Esophagus (tissue), 2 donors: ENCODE measurements around the gene DONSON. TPM values are rescaled to one million over a fixed set of nuclear protein-coding genes. Genes with fewer than 3 reads are reported as not detected.

ENCODE experiments used
- H3K27ac ChIP-seq, 2 donors: one replicate each; pipeline ENCODE4 v1.5.1; 2013; ENCODE audit warnings: low read depth in 2 of 2, mild to moderate bottlenecking in 2 of 2, inconsistent platforms in 1 of 2, low read length in 1 of 2, moderate library complexity in 1 of 2
- H3K27me3 ChIP-seq, 2 donors: one replicate each; pipeline ENCODE4 v1.6.1; 2013; ENCODE audit warnings: low read length in 2 of 2, control low read depth in 1 of 2, mild to moderate bottlenecking in 1 of 2; ENCODE audit not compliant: insufficient read depth in 2 of 2, control insufficient read depth in 1 of 2
- H3K36me3 ChIP-seq, 2 donors: one replicate each; pipeline ENCODE4 v1.6.1; 2013; ENCODE audit warnings: low read length in 1 of 2; ENCODE audit not compliant: control insufficient read depth in 2 of 2, insufficient read depth in 2 of 2
- H3K4me1 ChIP-seq, 2 donors: one replicate each; pipeline ENCODE4 v1.6.1; 2013; ENCODE audit warnings: low read length in 1 of 2; ENCODE audit not compliant: control insufficient read depth in 2 of 2, insufficient read depth in 2 of 2
- H3K4me3 ChIP-seq, 2 donors: one replicate each; pipeline ENCODE4 v1.5.1; 2013; ENCODE audit warnings: low read length in 2 of 2, mild to moderate bottlenecking in 2 of 2, low read depth in 1 of 2, moderate library complexity in 1 of 2
- H3K9me3 ChIP-seq, 2 donors: one replicate each; pipeline ENCODE4 v1.6.1; 2013; ENCODE audit warnings: mild to moderate bottlenecking in 2 of 2, low read depth in 1 of 2, low read length in 1 of 2, moderate library complexity in 1 of 2; ENCODE audit not compliant: control insufficient read depth in 2 of 2, insufficient read depth in 1 of 2
- WGBS, 2 donors: extraction: QIAGEN DNeasy Blood & Tissue Kit; methylation state at CpG; one replicate each; pipeline ENCODE4 v1.1.7; 2013; 5-methylcytosine and 5-hydroxymethylcytosine counted together
- polyA plus RNA-seq, 2 donors: library from polyadenylated mRNA; stranded (reverse); fragments of 200-250 nt; gene quantifications; one replicate each; pipeline ENCODE4 v1.2.3, GENCODE V29; 2013
- donor health status: healthy with polysubstance abuse.
- donor health status: Bipolar disorder and iron deficiency.

The DONSON gene
- polyA plus RNA-seq, 2 donors, result 10.6 to 17.4 TPM

DNA sequence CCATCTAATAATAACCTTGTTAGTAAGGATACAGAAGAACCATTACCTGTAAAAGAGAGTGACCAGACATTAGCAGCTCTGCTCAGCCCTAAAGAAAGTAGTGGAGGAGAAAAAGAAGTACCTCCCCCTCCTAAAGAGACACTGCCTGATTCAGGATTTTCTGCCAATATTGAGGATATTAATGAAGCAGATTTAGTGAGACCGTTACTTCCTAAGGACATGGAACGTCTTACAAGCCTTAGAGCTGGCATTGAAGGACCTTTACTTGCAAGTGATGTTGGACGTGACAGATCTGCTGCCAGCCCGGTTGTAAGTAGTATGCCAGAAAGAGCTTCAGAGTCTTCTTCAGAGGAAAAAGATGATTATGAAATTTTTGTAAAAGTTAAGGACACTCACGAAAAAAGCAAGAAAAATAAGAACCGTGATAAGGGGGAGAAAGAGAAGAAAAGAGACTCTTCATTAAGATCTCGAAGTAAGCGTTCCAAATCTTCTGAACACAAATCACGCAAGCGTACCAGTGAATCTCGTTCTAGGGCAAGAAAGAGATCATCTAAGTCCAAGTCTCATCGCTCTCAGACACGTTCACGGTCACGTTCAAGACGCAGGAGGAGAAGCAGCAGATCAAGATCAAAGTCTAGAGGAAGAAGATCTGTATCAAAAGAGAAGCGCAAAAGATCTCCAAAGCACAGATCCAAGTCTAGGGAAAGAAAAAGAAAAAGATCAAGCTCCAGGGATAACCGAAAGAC is 34.1 kb downstream of the DONSON start:
- no peaks in the 10 kb centered on the region for H3K27me3 ChIP-seq
- no peaks in the 10 kb centered on the region for H3K9me3 ChIP-seq
- no peak overlapping the region for H3K4me3 ChIP-seq
- 94 to 95% methylated on average over 18 of the region's 18 CpGs for WGBS, 2 donors
- peaks cover 30 to 51% of the 10 kb centered on the region in 2 donors for H3K36me3 ChIP-seq
- H3K27ac ChIP-seq, result no peak overlapping the region
- H3K4me1 ChIP-seq, result peaks cover 0 to 2% of the 10 kb centered on the region in 2 donors

DNA sequence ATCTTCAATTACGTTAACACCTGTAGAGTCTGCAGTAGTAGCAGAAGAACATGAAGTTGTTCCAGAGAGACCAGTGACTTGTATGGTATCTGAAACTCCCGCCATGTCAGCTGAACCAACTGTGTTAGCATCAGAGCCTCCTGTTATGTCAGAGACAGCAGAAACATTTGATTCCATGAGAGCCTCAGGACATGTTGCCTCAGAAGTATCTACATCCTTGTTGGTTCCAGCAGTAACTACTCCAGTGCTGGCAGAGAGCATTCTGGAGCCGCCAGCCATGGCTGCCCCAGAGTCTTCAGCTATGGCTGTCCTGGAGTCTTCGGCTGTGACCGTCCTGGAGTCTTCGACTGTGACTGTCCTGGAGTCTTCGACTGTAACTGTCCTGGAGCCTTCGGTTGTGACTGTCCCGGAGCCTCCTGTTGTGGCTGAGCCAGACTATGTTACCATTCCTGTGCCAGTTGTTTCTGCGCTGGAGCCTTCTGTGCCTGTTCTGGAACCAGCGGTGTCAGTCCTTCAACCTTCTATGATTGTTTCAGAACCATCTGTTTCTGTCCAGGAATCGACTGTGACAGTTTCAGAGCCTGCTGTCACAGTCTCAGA is 35.4 kb downstream of the DONSON start:
- no peaks in the 10 kb centered on the region for H3K27me3 ChIP-seq

DNA sequence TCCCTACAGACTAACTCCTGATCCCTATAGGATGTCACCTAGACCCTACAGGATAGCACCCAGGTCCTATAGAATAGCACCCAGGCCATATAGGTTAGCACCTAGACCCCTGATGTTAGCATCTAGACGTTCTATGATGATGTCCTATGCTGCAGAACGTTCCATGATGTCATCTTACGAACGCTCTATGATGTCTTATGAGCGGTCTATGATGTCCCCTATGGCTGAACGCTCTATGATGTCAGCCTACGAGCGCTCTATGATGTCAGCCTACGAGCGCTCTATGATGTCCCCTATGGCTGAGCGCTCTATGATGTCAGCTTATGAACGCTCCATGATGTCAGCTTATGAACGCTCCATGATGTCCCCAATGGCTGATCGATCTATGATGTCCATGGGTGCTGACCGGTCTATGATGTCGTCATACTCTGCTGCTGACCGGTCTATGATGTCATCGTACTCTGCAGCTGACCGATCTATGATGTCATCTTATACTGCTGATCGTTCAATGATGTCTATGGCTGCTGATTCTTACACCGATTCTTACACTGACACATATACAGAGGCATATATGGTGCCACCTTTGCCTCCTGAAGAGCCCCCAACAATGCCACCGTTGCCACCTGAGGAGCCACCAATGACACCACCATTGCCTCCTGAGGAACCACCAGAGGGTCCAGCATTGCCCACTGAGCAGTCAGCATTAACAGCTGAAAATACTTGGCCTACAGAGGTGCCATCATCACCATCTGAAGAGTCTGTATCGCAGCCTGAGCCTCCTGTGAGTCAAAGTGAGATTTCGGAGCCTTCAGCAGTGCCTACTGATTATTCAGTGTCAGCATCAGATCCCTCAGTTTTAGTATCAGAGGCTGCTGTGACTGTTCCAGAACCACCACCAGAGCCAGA is 36.1 kb downstream of the DONSON start:
- no peaks in the 10 kb centered on the region for H3K9me3 ChIP-seq
- WGBS, 2 donors, result 98% methylated on average over 24 of the region's 24 CpGs
- peaks cover 22 to 48% of the 10 kb centered on the region in 2 donors for H3K36me3 ChIP-seq
- peaks cover 0 to 2% of the 10 kb centered on the region in 2 donors for H3K4me1 ChIP-seq
- no peak overlapping the region for H3K4me3 ChIP-seq
- H3K27me3 ChIP-seq, result no peaks in the 10 kb centered on the region
- H3K27ac ChIP-seq, result no peak overlapping the region

More for the DNA sequence above, 35.4 kb downstream of the DONSON start:
- 98% methylated on average over 12 of the region's 12 CpGs for WGBS, 2 donors
- Histone ChIP-seq H3K4me1 (peaks cover 0 to 2% of the 10 kb centered on the region in 2 donors), H3K4me3 (no peak overlapping the region), H3K27ac (no peak overlapping the region), H3K9me3 (no peaks in the 10 kb centered on the region), H3K36me3 (peaks cover 28 to 51% of the 10 kb centered on the region in 2 donors)

DNA sequence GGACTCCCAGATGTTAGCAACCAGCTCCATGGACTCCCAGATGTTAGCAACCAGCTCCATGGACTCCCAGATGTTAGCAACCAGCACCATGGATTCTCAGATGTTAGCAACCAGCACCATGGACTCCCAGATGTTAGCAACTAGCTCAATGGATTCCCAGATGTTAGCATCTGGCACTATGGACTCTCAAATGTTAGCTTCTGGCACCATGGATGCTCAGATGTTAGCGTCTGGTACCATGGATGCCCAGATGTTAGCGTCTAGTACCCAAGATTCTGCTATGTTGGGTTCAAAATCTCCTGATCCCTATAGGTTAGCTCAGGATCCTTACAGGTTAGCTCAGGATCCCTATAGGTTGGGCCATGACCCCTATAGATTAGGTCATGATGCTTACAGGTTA is 36.8 kb downstream of the DONSON start:
- 93 to 99% methylated on average over 2 of the region's 2 CpGs for WGBS, 2 donors
- Histone ChIP-seq H3K36me3 (peaks cover 21 to 46% of the 10 kb centered on the region in 2 donors), H3K4me1 (peaks cover 0 to 2% of the 10 kb centered on the region in 2 donors), H3K27ac (no peak overlapping the region), H3K4me3 (no peak overlapping the region), H3K27me3 (no peaks in the 10 kb centered on the region), H3K9me3 (no peaks in the 10 kb centered on the region)

DNA sequence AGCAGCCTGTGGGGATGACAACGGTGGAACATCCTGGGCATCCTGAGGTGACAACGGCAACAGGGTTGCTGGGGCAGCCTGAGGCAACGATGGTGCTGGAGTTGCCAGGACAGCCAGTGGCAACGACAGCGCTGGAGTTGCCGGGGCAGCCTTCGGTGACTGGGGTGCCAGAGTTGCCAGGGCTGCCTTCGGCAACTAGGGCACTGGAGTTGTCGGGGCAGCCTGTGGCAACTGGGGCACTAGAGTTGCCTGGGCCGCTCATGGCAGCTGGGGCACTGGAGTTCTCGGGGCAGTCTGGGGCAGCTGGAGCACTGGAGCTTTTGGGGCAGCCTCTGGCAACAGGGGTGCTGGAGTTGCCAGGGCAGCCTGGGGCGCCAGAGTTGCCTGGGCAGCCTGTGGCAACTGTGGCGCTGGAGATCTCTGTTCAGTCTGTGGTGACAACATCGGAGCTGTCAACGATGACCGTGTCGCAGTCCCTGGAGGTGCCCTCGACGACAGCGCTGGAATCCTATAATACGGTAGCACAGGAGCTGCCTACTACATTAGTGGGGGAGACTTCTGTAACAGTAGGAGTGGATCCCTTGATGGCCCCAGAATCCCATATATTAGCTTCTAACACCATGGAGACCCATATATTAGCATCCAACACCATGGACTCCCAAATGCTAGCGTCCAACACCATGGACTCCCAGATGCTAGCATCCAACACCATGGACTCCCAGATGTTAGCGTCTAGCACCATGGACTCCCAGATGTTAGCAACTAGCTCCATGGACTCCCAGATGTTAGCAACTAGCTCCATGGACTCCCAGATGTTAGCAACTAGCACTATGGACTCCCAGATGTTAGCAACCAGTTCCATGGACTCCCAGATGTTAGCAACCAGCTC is 37.5 kb downstream of the DONSON start:
- no peaks in the 10 kb centered on the region for H3K27me3 ChIP-seq
- no peak overlapping the region for H3K27ac ChIP-seq
- WGBS, 2 donors, result 98% methylated on average over 23 of the region's 23 CpGs
- no peaks in the 10 kb centered on the region for H3K9me3 ChIP-seq
- H3K4me1 ChIP-seq, result peaks cover 0 to 2% of the 10 kb centered on the region in 2 donors
- H3K36me3 ChIP-seq, result peaks cover 21 to 46% of the 10 kb centered on the region in 2 donors
- H3K4me3 ChIP-seq, result no peak overlapping the region

DNA sequence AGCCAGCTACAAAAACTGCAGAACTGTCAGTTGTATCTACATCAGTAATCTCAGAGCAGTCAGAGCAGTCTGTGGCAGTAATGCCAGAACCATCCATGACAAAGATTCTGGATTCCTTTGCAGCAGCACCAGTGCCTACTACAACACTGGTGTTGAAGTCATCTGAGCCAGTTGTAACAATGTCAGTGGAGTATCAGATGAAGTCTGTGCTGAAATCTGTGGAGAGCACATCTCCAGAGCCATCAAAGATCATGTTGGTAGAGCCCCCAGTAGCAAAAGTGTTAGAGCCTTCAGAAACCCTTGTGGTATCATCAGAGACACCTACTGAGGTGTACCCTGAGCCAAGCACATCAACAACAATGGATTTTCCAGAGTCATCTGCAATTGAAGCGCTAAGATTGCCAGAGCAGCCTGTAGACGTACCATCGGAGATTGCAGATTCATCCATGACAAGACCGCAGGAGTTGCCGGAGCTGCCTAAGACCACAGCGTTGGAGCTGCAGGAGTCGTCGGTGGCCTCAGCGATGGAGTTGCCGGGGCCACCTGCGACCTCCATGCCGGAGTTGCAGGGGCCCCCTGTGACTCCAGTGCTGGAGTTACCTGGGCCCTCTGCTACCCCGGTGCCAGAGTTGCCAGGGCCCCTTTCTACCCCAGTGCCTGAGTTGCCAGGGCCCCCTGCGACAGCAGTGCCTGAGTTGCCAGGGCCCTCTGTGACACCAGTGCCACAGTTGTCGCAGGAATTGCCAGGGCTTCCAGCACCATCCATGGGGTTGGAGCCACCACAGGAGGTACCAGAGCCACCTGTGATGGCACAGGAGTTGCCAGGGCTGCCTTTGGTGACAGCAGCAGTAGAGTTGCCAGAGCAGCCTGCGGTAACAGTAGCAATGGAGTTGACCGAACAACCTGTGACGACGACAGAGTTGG is 38.4 kb downstream of the DONSON start:
- H3K9me3 ChIP-seq, result no peaks in the 10 kb centered on the region
- no peaks in the 10 kb centered on the region for H3K27me3 ChIP-seq
- H3K4me1 ChIP-seq, result peaks cover 0 to 2% of the 10 kb centered on the region in 2 donors
- peaks cover 21 to 46% of the 10 kb centered on the region in 2 donors for H3K36me3 ChIP-seq
- 96 to 98% methylated on average over 19 of the region's 19 CpGs for WGBS, 2 donors
- H3K27ac ChIP-seq, result no peak overlapping the region
- no peak overlapping the region for H3K4me3 ChIP-seq

GRCh38 chr21:33546086-33546485 is 42.4 kb downstream of the DONSON start:
- H3K9me3 ChIP-seq, result no peaks in the 10 kb centered on the region
- H3K4me1 ChIP-seq, result no peaks in the 10 kb centered on the region
- no peak overlapping the region for H3K27ac ChIP-seq
- H3K36me3 ChIP-seq, result peaks cover 14 to 16% of the 10 kb centered on the region in 2 donors
- 55 to 67% methylated on average over 3 of the region's 3 CpGs for WGBS, 2 donors
- no peaks in the 10 kb centered on the region for H3K27me3 ChIP-seq
- H3K4me3 ChIP-seq, result no peak overlapping the region

DNA sequence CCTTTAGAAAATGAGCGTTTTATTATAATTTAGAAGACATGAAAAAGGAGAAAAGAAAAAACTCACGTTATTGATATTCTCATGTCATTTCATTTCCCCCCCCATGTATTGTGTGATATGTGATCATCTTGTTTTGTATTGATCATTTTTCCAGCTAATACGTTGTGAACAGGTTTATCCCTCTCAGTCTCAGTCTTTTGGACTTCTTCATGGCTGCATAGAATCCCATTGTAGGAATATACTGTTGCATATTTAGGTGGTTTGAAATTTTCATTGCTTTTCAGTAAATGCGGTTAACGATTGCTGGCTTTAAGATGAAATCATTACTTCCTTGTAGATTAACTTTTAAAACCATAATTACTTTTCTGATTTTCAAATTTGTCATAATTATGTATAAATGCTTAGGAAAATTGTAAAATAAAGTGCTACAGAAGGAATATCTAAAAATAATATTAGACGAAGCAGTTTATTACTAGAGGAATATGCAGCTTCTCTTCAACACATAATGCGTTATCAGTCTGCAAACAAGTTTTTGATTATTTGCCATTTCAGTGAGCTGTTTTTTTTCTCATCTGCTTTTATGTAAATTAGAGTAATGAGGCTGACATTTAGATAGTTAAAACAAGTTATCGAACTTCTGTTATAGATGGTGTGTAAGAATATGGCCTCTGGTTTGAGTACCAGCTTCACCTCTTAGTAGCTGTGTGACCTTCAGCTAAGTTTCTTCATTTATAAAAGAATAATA is 43.9 kb downstream of the DONSON start:
- no peak overlapping the region for H3K27ac ChIP-seq
- WGBS, 2 donors, result 2 to 6% methylated on average over 8 of the region's 8 CpGs
- H3K4me1 ChIP-seq, result no peaks in the 10 kb centered on the region
- H3K27me3 ChIP-seq, result no peaks in the 10 kb centered on the region
- H3K36me3 ChIP-seq, result peaks cover 1% of the 10 kb centered on the region in 2 donors
- no peaks in the 10 kb centered on the region for H3K9me3 ChIP-seq
- H3K4me3 ChIP-seq, result peak overlapping the region in 1 of 2 donors; percentile 93
